ENCODE results near the gene OR9K2. TPM values are rescaled to one million over a fixed set of nuclear protein-coding genes. Genes with fewer than 3 reads are reported as not detected.
"Not testable (repeated sequence)": the region's sequence is repeated elsewhere in the genome, so short reads cannot be mapped to it uniquely, and the experiment has no call there.

OR9K2 gene
- total and polyA plus RNA-seq, 2 of the 13 experiments (the other 11 are each of a cell fraction or from before 2014, with no cell fraction given) = not detected

GRCh38 chr12:55167010-55167640 lies 40.9 kb downstream of the OR9K2 start:
- ATAC-seq; H3K27ac ChIP-seq (ENCODE audit: extremely low read length, insufficient read depth, low read length); H3K4me2 ChIP-seq (ENCODE audit: low read depth, low read length); H3K4me3 ChIP-seq (replicated peaks in 1 of 3; ENCODE audit: insufficient read depth in 1 of 3, low read depth in 2 of 3, low read length in 3 of 3); H3K27me3 ChIP-seq (ENCODE audit: control insufficient read depth in 1 of 2, insufficient read depth in 2 of 2, low read length in 2 of 2); H2AFZ ChIP-seq (ENCODE audit: low read length); BruUV-seq (replicated peaks); DNase-seq (ENCODE audit: low spot score); FAIRE-seq; H3K4me1 ChIP-seq (ENCODE audit: insufficient read depth, low read length); CTCF ChIA-PET (ENCODE audit: low intra/inter-chr PET ratio, low total read pairs); intact Hi-C loops (cut with micrococcal nuclease; ENCODE audit: unreplicated experiment); H4K20me1 ChIP-seq (ENCODE audit: insufficient read depth, low read length); H3K9ac ChIP-seq (ENCODE audit: insufficient read depth, low read depth, low read length); POLR2A ChIA-PET; in situ Hi-C loops (cut with HindIII; ENCODE audit: extremely low pct_ligation_motif_present, low pct_unique_long_range_greater_than_20kb); H3K79me2 ChIP-seq (ENCODE audit: insufficient read depth, low read length); H3K9me3 ChIP-seq (ENCODE audit: low read length); H3K36me3 ChIP-seq (replicated peaks in 1 of 2; ENCODE audit: control insufficient read depth in 1 of 2, insufficient read depth in 2 of 2, low read length in 2 of 2): not testable (repeated sequence)
- TF ChIP-seq HNF4A (CRISPR knock-in tag; IDR thresholded peaks at IDR 0.05) = peak; percentile 21; the same call in 1 of the 2 replicates
- TF ChIP-seq FOXA3 (CRISPR knock-in tag; IDR thresholded peaks at IDR 0.05) = 0 out of 2 replicates have a peak, but pooled peaks have one; percentile 13
- TF ChIP-seq ZNF281 (CRISPR knock-in tag; IDR thresholded peaks at IDR 0.05; ENCODE audit: borderline replicate concordance) = peak; percentile 79; the same call in 1 of the 2 replicates
- 85% methylated on average over 20 of the region's 24 CpGs for WGBS (ENCODE audit: low lambda C conversion rate)

GRCh38 chr12:55171445-55171844 lies 45.2 kb downstream of the OR9K2 start:
- H3K36me3 ChIP-seq (replicated peaks in 1 of 2; ENCODE audit: control insufficient read depth in 1 of 2, insufficient read depth in 2 of 2, low read length in 2 of 2) = no peaks in the 10 kb centered on the region
- POLR2A ChIA-PET = no interaction called here
- no peak overlapping the region for H3K9ac ChIP-seq (ENCODE audit: insufficient read depth, low read depth, low read length)
- TF ChIP-seq MYC (CRISPR knock-in tag; IDR thresholded peaks at IDR 0.05; ENCODE audit: borderline replicate concordance) (no peak), MAFF (IDR thresholded peaks at IDR 0.05; ENCODE audit: low read depth, low read length) (peak; percentile 34; the same call in 1 of the 2 replicates), ZNF639 (CRISPR knock-in tag; conservative IDR thresholded peaks at IDR 0.05) (no peak), MAFK (conservative IDR thresholded peaks at IDR 0.05 in 1 of 2, IDR thresholded peaks at IDR 0.05 in 1 of 2; ENCODE audit: low read length in 2 of 2) (peak in 1 of 2 experiments; percentile 73; a peak in 2 of 4 replicates), TEAD2 (CRISPR knock-in tag; IDR thresholded peaks at IDR 0.05) (no peak)
- DNase-seq (ENCODE audit: low spot score) (no peak), FAIRE-seq (no peak), ATAC-seq (no peak)
- H3K4me1 ChIP-seq (ENCODE audit: insufficient read depth, low read length) = no peaks in the 10 kb centered on the region
- H3K4me2 ChIP-seq (ENCODE audit: low read depth, low read length) = no peak overlapping the region
- H3K27ac ChIP-seq (ENCODE audit: extremely low read length, insufficient read depth, low read length) = no peak overlapping the region
- intact Hi-C loops (cut with micrococcal nuclease; ENCODE audit: unreplicated experiment) (no loop called here), in situ Hi-C loops (cut with HindIII; ENCODE audit: extremely low pct_ligation_motif_present, low pct_unique_long_range_greater_than_20kb) (no loop called here)
- 0 out of 5 replicates have a peak, but pooled peaks cover 0 to 5% of the 10 kb centered on the region in 2 experiments for H3K27me3 ChIP-seq (ENCODE audit: control insufficient read depth in 1 of 2, insufficient read depth in 2 of 2, low read length in 2 of 2)
- H3K9me3 ChIP-seq (ENCODE audit: low read length) = peaks cover 7% of the 10 kb centered on the region; the same call in 1 of the 2 replicates
- no TSS peak for BruUV-seq (replicated peaks)
- CTCF ChIA-PET (ENCODE audit: low intra/inter-chr PET ratio, low total read pairs) = no interaction called here
- H3K79me2 ChIP-seq (ENCODE audit: insufficient read depth, low read length) = no peaks in the 10 kb centered on the region
- no peak overlapping the region for H2AFZ ChIP-seq (ENCODE audit: low read length)
- H4K20me1 ChIP-seq (ENCODE audit: insufficient read depth, low read length) = no peaks in the 10 kb centered on the region
- WGBS (ENCODE audit: low lambda C conversion rate) = 4% methylated on average over 2 of the region's 2 CpGs
- no peak overlapping the region for H3K4me3 ChIP-seq (replicated peaks in 1 of 3; ENCODE audit: insufficient read depth in 1 of 3, low read depth in 2 of 3, low read length in 3 of 3)

GRCh38 chr12:55171846-55172245 lies 45.6 kb downstream of the OR9K2 start:
- H3K4me3 ChIP-seq (replicated peaks in 1 of 3; ENCODE audit: insufficient read depth in 1 of 3, low read depth in 2 of 3, low read length in 3 of 3); H3K36me3 ChIP-seq (replicated peaks in 1 of 2; ENCODE audit: control insufficient read depth in 1 of 2, insufficient read depth in 2 of 2, low read length in 2 of 2); DNase-seq (ENCODE audit: low spot score); in situ Hi-C loops (cut with HindIII; ENCODE audit: extremely low pct_ligation_motif_present, low pct_unique_long_range_greater_than_20kb); H3K79me2 ChIP-seq (ENCODE audit: insufficient read depth, low read length); H4K20me1 ChIP-seq (ENCODE audit: insufficient read depth, low read length); ATAC-seq; H3K27me3 ChIP-seq (ENCODE audit: control insufficient read depth in 1 of 2, insufficient read depth in 2 of 2, low read length in 2 of 2); H3K27ac ChIP-seq (ENCODE audit: extremely low read length, insufficient read depth, low read length); FAIRE-seq; H3K4me1 ChIP-seq (ENCODE audit: insufficient read depth, low read length); POLR2A ChIA-PET; BruUV-seq (replicated peaks); H3K9me3 ChIP-seq (ENCODE audit: low read length); CTCF ChIA-PET (ENCODE audit: low intra/inter-chr PET ratio, low total read pairs); intact Hi-C loops (cut with micrococcal nuclease; ENCODE audit: unreplicated experiment); H2AFZ ChIP-seq (ENCODE audit: low read length); H3K4me2 ChIP-seq (ENCODE audit: low read depth, low read length); H3K9ac ChIP-seq (ENCODE audit: insufficient read depth, low read depth, low read length): not testable (repeated sequence)
- WGBS (ENCODE audit: low lambda C conversion rate) = 5% methylated on average over 2 of the region's 2 CpGs

All from HepG2 (cell line).